Astrocyte of the spinal cord (primary cell): Measurements from ENCODE around the gene TEX53.

Source experiments
- DNase-seq: peaks from one replicate; pipeline ENCODE4 v3.0.0; 2011; ENCODE audit warnings: low read depth, low spot score
- H3K4me3 ChIP-seq: 2 replicates; pipeline ENCODE4 v1.5.1; 2011; ENCODE audit warnings: low read depth, mild to moderate bottlenecking, low read length, moderate library complexity
- in situ Hi-C: cut with HindIII; loops from 2 replicates; pipeline ENCODE4 v1.10.0; 2017; ENCODE audit warnings: low sequenced_read_pairs
- TF ChIP-seq, protein P1 (sequence below): IDR thresholded peaks from 2 replicates; pipeline ENCODE4 v1.5.1; 2012; ENCODE audit warnings: low read depth, mild to moderate bottlenecking, low read length, inconsistent platforms

TEX53 gene

DNA sequence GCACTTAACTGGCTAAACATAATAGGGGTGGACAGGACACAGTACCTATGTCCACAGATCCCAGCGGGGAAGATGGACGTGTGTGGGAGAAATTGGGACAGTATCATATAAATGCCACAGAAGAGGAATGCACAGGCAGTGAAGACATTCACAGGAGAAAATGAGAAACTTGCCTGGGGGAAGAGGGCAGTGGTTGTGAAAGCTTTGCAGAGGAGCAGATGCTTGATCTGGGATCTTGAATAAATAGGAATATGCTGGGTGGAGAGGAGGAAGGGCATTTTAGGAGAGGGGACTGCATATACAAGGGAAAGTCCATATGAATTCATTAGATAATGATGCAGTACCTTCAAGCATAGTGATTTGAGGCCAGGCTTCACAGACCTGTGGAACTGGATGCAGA is 32.9 kb downstream of the TEX53 start:
- TF ChIP-seq, protein P1, sequence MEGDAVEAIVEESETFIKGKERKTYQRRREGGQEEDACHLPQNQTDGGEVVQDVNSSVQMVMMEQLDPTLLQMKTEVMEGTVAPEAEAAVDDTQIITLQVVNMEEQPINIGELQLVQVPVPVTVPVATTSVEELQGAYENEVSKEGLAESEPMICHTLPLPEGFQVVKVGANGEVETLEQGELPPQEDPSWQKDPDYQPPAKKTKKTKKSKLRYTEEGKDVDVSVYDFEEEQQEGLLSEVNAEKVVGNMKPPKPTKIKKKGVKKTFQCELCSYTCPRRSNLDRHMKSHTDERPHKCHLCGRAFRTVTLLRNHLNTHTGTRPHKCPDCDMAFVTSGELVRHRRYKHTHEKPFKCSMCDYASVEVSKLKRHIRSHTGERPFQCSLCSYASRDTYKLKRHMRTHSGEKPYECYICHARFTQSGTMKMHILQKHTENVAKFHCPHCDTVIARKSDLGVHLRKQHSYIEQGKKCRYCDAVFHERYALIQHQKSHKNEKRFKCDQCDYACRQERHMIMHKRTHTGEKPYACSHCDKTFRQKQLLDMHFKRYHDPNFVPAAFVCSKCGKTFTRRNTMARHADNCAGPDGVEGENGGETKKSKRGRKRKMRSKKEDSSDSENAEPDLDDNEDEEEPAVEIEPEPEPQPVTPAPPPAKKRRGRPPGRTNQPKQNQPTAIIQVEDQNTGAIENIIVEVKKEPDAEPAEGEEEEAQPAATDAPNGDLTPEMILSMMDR: no peak
- no peak for DNase-seq
- in situ Hi-C loops: no loop called here

DNA sequence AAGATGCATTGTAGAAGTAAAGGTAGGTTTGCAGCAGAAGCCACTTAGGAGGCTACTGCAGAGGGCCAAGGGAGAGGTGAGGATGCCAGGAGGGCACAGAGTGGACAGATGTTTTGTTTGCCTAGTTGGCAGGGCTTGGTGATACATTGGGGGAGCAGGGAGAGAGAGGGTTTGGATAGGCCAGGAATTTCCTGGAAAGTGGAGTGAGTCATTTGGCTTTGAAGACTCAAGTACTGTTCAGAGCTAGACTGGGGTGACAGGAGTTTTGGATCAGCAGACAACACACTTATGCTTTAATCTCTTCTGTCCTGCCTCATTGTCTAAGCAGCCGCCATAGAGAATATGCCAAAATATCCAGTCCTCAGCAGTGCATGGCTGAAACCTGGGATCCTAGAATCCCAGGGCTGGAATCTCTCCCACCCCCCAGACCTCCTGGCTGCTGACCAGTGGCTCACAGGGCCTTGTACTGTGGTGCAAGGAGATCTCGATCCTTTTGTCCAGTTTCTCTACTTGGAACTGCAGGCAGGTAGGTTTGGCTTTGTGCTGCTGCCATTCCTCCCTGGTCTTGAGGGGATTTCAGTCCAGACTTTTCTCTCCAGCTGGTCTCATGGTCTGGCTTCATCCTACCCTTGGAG is 35.5 kb downstream of the TEX53 start:
- in situ Hi-C loops: no loop called here
- no peak overlapping the region for H3K4me3 ChIP-seq
- peak; percentile 62 for DNase-seq
- TF ChIP-seq, protein P1: no peak

More for the DNA sequence above, 32.9 kb downstream of the TEX53 start:
- H3K4me3 ChIP-seq: no peak overlapping the region

DNA sequence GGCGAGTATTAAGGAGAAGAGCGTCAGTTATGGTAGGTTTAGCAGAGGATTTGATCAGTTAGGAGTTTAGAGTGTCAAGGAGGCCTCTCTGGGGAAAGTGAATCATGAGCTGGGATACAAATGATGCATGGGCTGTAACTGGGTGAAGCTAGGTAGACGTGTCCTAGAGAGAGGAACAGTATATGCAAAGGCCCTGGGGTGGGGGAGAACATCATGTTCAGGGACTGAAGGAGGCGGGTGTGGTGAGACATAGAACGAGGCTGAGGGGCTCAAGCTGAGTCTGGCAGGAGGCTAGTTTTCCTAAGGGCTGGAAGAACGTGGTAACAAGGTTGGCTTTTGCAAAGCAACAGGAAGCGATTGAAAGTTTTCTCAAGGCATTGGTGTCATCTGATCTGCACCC is 36.0 kb downstream of the TEX53 start:
- DNase-seq: no peak
- H3K4me3 ChIP-seq: no peak overlapping the region
- in situ Hi-C loops: no loop called here
- TF ChIP-seq, protein P1: no peak

DNA sequence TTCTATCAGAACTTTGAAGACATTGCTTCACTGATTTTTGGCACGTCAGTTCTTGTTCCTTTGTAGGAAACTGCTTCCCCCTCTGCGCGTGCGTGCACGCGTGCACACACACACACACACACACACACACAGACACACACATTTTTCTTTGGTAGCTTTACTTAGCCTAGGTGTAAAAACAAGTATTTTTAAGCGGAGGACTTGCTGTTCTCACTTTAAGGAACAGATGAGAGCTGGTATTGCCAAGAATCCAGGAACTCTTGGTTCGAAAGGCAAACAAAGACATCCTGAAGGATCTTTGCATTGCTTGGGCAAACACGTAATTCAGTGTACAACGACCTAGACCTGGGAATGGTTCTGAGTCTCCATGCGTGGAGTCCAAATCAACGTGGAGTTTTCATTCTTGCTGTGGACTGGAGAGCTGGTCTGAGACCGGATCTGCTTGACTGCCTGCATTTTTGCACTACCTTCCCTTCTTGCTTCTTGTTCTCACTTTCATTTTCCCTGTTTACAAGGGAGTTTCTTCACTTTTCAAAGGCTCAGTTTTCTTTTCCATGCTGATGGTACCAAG is 38.3 kb downstream of the TEX53 start:
- no peak overlapping the region for H3K4me3 ChIP-seq
- no peak for DNase-seq
- in situ Hi-C loops: no loop called here
- TF ChIP-seq, protein P1: no peak

DNA sequence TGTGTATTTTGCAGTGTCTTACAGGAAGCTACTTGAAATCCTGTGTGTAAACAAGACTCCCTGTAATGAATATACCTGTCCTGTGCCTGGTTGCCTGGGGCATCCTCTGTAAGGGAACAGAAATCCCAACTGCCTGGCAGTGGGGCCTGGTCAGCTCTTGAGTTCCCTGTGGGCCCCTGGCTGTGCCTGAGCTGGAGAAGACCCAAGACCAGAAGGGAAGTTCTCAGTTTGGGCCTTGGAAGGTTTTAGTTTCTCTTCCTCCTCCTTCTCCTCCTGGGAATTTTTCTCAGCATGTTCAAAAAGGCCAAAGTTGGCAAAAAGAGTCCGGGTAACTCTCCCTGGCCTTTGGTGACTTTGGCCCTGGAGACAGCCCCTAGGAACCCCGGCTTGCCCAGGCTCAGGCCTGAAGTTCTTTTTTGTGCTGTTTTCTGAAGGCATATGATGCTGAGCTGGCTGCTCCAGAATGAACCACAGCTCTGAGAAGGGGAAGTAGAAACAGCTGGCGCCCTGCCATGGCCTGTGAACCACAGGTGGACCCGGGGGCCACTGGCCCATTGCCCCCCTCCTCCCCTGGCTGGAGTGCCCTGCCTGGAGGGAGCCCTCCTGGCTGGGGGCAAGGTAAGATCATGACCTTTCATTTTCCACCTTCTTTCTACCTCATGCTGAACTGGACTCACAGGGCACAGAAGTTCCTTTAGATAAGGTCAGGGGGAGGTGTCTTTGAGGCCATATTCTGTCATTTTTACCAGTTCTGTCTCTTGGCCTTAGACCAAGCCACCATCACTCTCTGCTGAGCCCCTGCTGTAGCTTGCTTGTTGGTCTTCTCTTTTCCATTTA is 40.7 kb downstream of the TEX53 start:
- DNase-seq: no peak
- in situ Hi-C loops: no loop called here
- H3K4me3 ChIP-seq: no peak overlapping the region
- TF ChIP-seq, protein P1: no peak

DNA sequence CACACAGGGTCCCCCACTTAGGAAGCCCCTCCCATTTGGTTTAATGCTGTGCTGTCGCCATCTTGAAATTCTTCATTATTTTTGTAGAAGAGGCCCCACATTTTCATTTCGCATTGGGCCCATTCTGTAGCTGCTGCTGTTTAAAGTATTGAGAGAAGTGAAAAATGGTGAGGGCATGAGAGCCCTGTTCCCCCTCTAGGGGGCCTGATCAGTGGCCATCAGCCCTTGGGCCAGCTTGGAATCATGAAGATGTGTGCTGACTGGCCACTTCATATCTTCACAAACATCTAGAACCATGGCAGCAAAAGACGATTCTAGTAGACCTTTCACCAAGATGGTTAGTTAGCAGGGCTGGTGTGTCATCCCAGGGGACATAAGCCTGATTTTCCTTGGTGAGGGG is 43.2 kb downstream of the TEX53 start:
- no peak overlapping the region for H3K4me3 ChIP-seq
- no peak for DNase-seq
- TF ChIP-seq, protein P1: no peak
- in situ Hi-C loops: no loop called here
